Ovary (tissue), 9 donors: Measurements from ENCODE around the gene SGMS1. TPM values are rescaled to one million over a fixed set of nuclear protein-coding genes. Genes with fewer than 3 reads are reported as not detected.

Experiments used
- DNase-seq, 5 donors: peaks; one replicate each; pipeline ENCODE4 v3.0.0-alpha.2; 2019 to 2020
- H3K27ac ChIP-seq, 2 donors: fragments of 200-600 bp; one replicate each; pipeline versions ENCODE4 v1.5.1 to v1.8.0; 2019 to 2022
- H3K27me3 ChIP-seq: fragments of 200-600 bp; one replicate; pipeline ENCODE4 v1.8.0; 2022
- H3K36me3 ChIP-seq: fragments of 200-600 bp; sonication (generic); one replicate; pipeline ENCODE4 v1.5.1; 2019
- H3K4me1 ChIP-seq: one replicate; pipeline ENCODE4 v1.8.1; 2013; ENCODE audit warnings: mild to moderate bottlenecking, moderate library complexity; ENCODE audit not compliant: insufficient read depth
- H3K4me3 ChIP-seq: fragments of 200-600 bp; sonication (generic); one replicate; pipeline ENCODE4 v1.5.1; 2017
- H3K9me3 ChIP-seq, 2 donors: fragments of 200-600 bp in 1 of 2; sonication (generic) in 1 of 2; one replicate each; pipeline versions ENCODE4 v1.5.1 to v1.8.1; 2013 to 2019; ENCODE audit warnings: mild to moderate bottlenecking in 1 of 2, moderate library complexity in 1 of 2
- CTCF ChIP-seq, 3 donors: fragments of 450-650 bp in 2 of 3; fragments of 200-600 bp in 1 of 3; IDR thresholded peaks; one replicate each; pipeline versions ENCODE4 v1.5.1 to v1.8.0; 2016 to 2022; ENCODE audit warnings: antibody characterized with exemption in 3 of 3, mild to moderate bottlenecking in 1 of 3
- EP300 ChIP-seq: sonication (generic); formaldehyde crosslinking; IDR thresholded peaks from one replicate; pipeline ENCODE4 v1.6.1; 2017; ENCODE audit warnings: antibody characterized with exemption
- POLR2A ChIP-seq: fragments of 450-650 bp; IDR thresholded peaks from one replicate; pipeline ENCODE4 v1.6.1; 2017; ENCODE audit warnings: antibody characterized with exemption, mild to moderate bottlenecking, moderate library complexity
- WGBS, 3 donors: extraction: QIAGEN DNeasy Blood & Tissue Kit in 1 of 3; methylation state at CpG; one replicate each; pipeline versions ENCODE4 v1.1.5 to v1.1.7; 2013 to 2017; 5-methylcytosine and 5-hydroxymethylcytosine counted together
- intact Hi-C, 4 donors: fragments of 100-400 bp; cut with DNase I; formaldehyde crosslinking; loops; one replicate each; pipeline versions ENCODE4 v1.11.0 to v1.15.1; 2022 to 2023
- polyA plus RNA-seq, 2 donors: library from polyadenylated mRNA; stranded (reverse); fragments of 200-250 nt in 1 of 2; fragments of 350-450 nt in 1 of 2; fragmentation: Illumina TruSeq in 1 of 2; extraction: RNeasy Lipid Tissue Mini Kit (QIAGEN cat#74804) in 1 of 2; gene quantifications; one replicate each; pipeline ENCODE4 v1.2.3, GENCODE V29; 2013 to 2014
- total RNA-seq, 7 donors: library from RNA; depleted of rRNA in 2 of 7; stranded (reverse); fragments of >200 nt in 2 of 7; fragmentation: NEBNext Ultra II Directional in 3 of 7; extraction: Animal tissue kit (Norgen Biotek cat#: 25700) in 3 of 7; gene quantifications; one replicate each; pipeline versions ENCODE4 v1.1.0 to v1.2.4, GENCODE V29; 2016 to 2023
- donor health status: DM: no; HTN: no; CAD: no; lungs with moderate emphysema.
- donor health status: DM: no; HTN: no; CAD: no.
- donor health status: Bipolar disorder and iron deficiency.
- donor health status: DM: yes; HTN: yes; CAD: no.
- donor health status: DM: no; HTN: no; CAD: no.
- donor health status: DM: yes; HTN: yes; CAD: no.

Gene SGMS1
- total and polyA plus RNA-seq, 9 donors = 15.6 to 90.0 (median 39.0) TPM

GRCh38 chr10:50596897-50597296 is 26.9 kb downstream of the SGMS1 start:
- no peak for DNase-seq
- TF ChIP-seq CTCF (IDR thresholded peaks at IDR 0.05) = no peak
- TF ChIP-seq POLR2A = no peak
- no peak for TF ChIP-seq EP300
- WGBS, 3 donors = 90 to 99% (median 91%) methylated on average over 3 of the region's 3 CpGs
- H3K27ac ChIP-seq = no peak overlapping the region
- H3K9me3 ChIP-seq = no peaks in the 10 kb centered on the region
- intact Hi-C loops = no loop called here
- H3K36me3 ChIP-seq = no peaks in the 10 kb centered on the region
- no peak overlapping the region for H3K4me3 ChIP-seq
- peaks cover 9% of the 10 kb centered on the region for H3K4me1 ChIP-seq
- no peaks in the 10 kb centered on the region for H3K27me3 ChIP-seq

GRCh38 chr10:50596456-50596855 is 27.3 kb downstream of the SGMS1 start:
- Histone ChIP-seq H3K4me1 (peaks cover 9% of the 10 kb centered on the region), H3K27me3 (no peaks in the 10 kb centered on the region), H3K36me3 (no peaks in the 10 kb centered on the region), H3K27ac (no peak overlapping the region), H3K4me3 (no peak overlapping the region), H3K9me3 (no peaks in the 10 kb centered on the region)
- TF ChIP-seq POLR2A = no peak
- TF ChIP-seq CTCF (IDR thresholded peaks at IDR 0.05) = no peak
- no peak for TF ChIP-seq EP300
- intact Hi-C loops = no loop called here
- DNase-seq = no peak
- 94 to 96% (median 95%) methylated on average over 2 of the region's 2 CpGs for WGBS, 3 donors

- WGBS, 3 donors = 86 to 90% (median 90%) methylated on average over 3 of the region's 3 CpGs
These were observed 28.0 kb downstream of the SGMS1 start for GRCh38 chr10:50595785-50596184.

GRCh38 chr10:50593523-50594376 is 30.0 kb downstream of the SGMS1 start:
- Histone ChIP-seq H3K4me3 (no peak overlapping the region), H3K27ac (no peak overlapping the region), H3K9me3 (no peaks in the 10 kb centered on the region), H3K36me3 (no peaks in the 10 kb centered on the region), H3K4me1 (peaks cover 4% of the 10 kb centered on the region), H3K27me3 (no peaks in the 10 kb centered on the region)
- TF ChIP-seq EP300 (no peak), POLR2A (no peak), CTCF (IDR thresholded peaks at IDR 0.05) (no peak)
- WGBS, 3 donors = 75 to 78% (median 76%) methylated on average over 6 of the region's 6 CpGs
- DNase-seq = no peak
- intact Hi-C loops = no loop called here

More at GRCh38 chr10:50595785-50596184, 28.0 kb downstream of the SGMS1 start:
- no peak overlapping the region for H3K4me3 ChIP-seq
- no peak for DNase-seq
- H3K4me1 ChIP-seq = peaks cover 9% of the 10 kb centered on the region
- H3K27ac ChIP-seq = no peak overlapping the region
- intact Hi-C loops = no loop called here
- H3K9me3 ChIP-seq = no peaks in the 10 kb centered on the region
- H3K27me3 ChIP-seq = no peaks in the 10 kb centered on the region
- H3K36me3 ChIP-seq = no peaks in the 10 kb centered on the region
- TF ChIP-seq CTCF (IDR thresholded peaks at IDR 0.05) (no peak), EP300 (no peak), POLR2A (no peak)
